HUES64 (cell line): Measurements from ENCODE around the gene MYO3B. TPM values are rescaled to one million over a fixed set of nuclear protein-coding genes. Genes with fewer than 3 reads are reported as not detected.

Source experiments
- H3K27ac ChIP-seq: 2 replicates; pipeline ENCODE4 v1.7.0; 2013; ENCODE audit warnings: low read depth, low read length, inconsistent platforms
- H3K27me3 ChIP-seq: 2 replicates; pipeline ENCODE4 v1.6.1; 2013; ENCODE audit warnings: mild to moderate bottlenecking, low read length; ENCODE audit not compliant: insufficient read depth
- H3K36me3 ChIP-seq: 2 replicates; pipeline ENCODE4 v1.6.1; 2013; ENCODE audit warnings: mild to moderate bottlenecking, low read length; ENCODE audit not compliant: insufficient read depth
- H3K4me1 ChIP-seq: 2 replicates; pipeline ENCODE4 v1.6.1; 2013; ENCODE audit warnings: mild to moderate bottlenecking, low read length, moderate library complexity; ENCODE audit not compliant: insufficient read depth
- H3K4me3 ChIP-seq: 2 replicates; pipeline ENCODE4 v1.5.1; 2013; ENCODE audit warnings: mild to moderate bottlenecking, low read length, moderate library complexity
- H3K9ac ChIP-seq: 2 replicates; pipeline ENCODE4 v1.6.1; 2013; ENCODE audit warnings: mild to moderate bottlenecking, low read depth, low read length
- H3K9me3 ChIP-seq: 2 replicates; pipeline ENCODE4 v1.6.1; 2013; ENCODE audit warnings: low read depth, low read length; ENCODE audit not compliant: insufficient read depth
- WGBS: fragments of 150-250, 120-280 bp; methylation state at CpG from one replicate; pipeline ENCODE4 v1.1.7; 2013; ENCODE audit warnings: missing lambda C conversion rate; 5-methylcytosine and 5-hydroxymethylcytosine counted together
- polyA plus RNA-seq, 2 experiments: library from polyadenylated mRNA; stranded (reverse); fragments of 50-300 nt; gene quantifications; one replicate each; pipeline ENCODE4 v1.2.3, GENCODE V29; 2013

Gene MYO3B, protein sequence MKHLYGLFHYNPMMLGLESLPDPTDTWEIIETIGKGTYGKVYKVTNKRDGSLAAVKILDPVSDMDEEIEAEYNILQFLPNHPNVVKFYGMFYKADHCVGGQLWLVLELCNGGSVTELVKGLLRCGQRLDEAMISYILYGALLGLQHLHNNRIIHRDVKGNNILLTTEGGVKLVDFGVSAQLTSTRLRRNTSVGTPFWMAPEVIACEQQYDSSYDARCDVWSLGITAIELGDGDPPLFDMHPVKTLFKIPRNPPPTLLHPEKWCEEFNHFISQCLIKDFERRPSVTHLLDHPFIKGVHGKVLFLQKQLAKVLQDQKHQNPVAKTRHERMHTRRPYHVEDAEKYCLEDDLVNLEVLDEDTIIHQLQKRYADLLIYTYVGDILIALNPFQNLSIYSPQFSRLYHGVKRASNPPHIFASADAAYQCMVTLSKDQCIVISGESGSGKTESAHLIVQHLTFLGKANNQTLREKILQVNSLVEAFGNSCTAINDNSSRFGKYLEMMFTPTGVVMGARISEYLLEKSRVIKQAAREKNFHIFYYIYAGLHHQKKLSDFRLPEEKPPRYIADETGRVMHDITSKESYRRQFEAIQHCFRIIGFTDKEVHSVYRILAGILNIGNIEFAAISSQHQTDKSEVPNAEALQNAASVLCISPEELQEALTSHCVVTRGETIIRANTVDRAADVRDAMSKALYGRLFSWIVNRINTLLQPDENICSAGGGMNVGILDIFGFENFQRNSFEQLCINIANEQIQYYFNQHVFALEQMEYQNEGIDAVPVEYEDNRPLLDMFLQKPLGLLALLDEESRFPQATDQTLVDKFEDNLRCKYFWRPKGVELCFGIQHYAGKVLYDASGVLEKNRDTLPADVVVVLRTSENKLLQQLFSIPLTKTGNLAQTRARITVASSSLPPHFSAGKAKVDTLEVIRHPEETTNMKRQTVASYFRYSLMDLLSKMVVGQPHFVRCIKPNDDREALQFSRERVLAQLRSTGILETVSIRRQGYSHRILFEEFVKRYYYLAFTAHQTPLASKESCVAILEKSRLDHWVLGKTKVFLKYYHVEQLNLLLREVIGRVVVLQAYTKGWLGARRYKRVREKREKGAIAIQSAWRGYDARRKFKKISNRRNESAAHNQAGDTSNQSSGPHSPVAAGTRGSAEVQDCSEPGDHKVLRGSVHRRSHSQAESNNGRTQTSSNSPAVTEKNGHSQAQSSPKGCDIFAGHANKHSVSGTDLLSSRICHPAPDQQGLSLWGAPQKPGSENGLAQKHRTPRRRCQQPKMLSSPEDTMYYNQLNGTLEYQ (N-terminal part only)
- polyA plus RNA-seq (2013, experiment 1 of 2) = 0.65 TPM
- polyA plus RNA-seq (2013, experiment 2 of 2) = 0.89 TPM

DNA sequence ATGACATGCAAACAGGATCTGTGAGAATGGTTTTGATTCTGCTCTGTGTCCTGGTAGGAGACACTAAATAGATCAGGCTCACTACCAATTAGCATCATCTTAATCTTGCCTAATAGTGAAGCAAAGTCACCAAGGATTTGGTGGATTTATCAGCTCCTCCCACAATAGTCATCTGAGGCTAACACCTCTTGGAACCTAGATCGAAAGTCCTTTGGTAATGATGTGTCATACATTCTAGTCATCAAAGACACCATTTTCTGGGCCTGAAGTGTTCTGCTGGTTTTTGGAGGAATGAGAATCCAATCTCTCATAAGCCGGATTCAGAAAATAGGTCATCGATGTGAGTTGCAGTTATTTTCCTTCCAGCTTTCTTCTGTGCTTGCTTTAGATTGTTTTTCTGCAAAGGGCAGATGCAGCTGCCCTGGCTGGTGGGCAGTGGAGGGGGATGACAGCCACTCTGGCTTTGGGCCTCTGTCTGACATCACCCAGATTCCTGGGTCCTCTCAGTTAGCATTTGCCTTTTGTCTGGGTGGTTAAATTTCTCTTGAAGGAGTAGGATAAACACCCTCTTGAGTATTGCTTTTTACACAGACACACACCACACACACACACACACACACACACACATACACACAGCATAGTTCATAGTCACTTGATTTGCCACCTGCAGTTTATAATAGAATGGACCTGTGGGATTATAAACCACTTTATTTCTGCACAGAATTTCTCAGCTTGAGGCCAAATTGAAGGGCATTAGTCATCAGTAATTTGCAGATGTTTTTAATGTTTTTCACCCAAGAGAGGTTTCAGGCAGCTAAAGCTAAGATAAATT lies at the start of gene MYO3B:
Gene MYO3B (plus strand): TSS at position 198 of the 832 bp plus-strand sequence. CDS start 141 bp downstream, at position 339.
- WGBS = 93% methylated on average over 2 of the region's 3 CpGs
- Histone ChIP-seq H3K27ac (no peak within 1 kb of the TSS), H3K36me3 (no peaks in the 10 kb centered on the region), H3K9me3 (no peaks in the 10 kb centered on the region), H3K4me3 (no peak within 1 kb of the TSS), H3K27me3 (no peaks in the 10 kb centered on the region), H3K4me1 (peaks cover 30% of the 10 kb centered on the region; the same call in 1 of the 2 replicates), H3K9ac (no peak within 1 kb of the TSS)

DNA sequence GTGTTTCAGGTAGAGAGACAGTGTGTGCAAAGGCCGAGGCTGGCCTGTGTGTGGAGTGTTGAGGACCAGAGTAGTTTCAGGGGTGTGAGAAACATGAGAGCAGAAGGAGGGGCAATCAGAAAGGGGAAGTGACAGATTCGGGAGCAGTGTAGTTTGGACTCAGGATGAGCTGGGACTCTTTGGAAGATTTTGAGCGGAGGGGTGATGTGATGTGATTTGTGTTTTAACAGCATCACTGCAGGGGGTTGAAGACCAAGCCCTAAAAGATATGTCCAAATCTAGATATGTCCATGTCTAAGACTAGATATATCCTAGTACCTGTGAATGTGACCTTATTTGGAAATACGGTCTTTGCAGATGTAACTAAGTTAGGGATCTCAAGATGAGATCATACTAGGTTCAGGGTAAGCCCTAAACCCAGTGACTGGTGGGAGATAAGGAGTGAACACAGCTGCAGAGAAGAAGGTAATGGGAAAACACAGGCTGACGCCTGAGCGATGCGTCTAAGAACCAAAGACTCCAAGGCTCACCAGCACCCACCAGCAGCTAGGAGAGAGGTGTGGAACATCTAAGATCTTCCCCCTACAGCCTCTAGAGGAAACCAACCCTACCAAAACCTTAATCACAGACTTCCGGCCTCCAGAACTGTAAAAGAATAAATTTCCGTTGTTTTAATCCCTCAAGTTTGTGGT lies 38.5 kb upstream of the MYO3B start:
- 90% methylated on average over 9 of the region's 9 CpGs for WGBS
- Histone ChIP-seq H3K4me3 (no peak overlapping the region), H3K27me3 (no peaks in the 10 kb centered on the region), H3K36me3 (no peaks in the 10 kb centered on the region), H3K9ac (no peak overlapping the region), H3K27ac (no peak overlapping the region), H3K4me1 (no peaks in the 10 kb centered on the region), H3K9me3 (no peaks in the 10 kb centered on the region)

DNA sequence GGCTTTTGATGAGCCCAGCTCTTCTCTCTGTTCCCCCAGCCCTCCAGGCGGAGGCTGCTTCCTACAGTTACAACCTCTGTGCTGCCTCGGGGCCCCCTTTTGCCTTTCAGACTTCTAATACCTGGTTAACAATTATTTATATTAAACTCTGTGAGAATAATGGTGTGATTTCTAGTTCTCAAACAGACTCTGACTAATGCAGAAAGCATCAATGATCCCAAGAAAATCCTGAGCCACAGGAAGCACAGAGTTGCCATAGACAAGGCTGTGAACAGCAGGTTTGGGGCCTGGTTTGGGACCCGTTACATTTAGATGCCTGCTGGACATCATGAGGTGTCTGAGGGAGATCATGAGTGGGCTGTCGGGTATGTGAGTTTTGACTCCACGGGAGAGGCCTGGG lies 37.4 kb upstream of the MYO3B start:
- Histone ChIP-seq H3K9ac (no peak overlapping the region), H3K36me3 (no peaks in the 10 kb centered on the region), H3K4me1 (peaks cover 2% of the 10 kb centered on the region; the same call in 1 of the 2 replicates), H3K9me3 (no peaks in the 10 kb centered on the region), H3K27me3 (no peaks in the 10 kb centered on the region), H3K4me3 (no peak overlapping the region), H3K27ac (no peak overlapping the region)
- 97% methylated on average over 4 of the region's 5 CpGs for WGBS

DNA sequence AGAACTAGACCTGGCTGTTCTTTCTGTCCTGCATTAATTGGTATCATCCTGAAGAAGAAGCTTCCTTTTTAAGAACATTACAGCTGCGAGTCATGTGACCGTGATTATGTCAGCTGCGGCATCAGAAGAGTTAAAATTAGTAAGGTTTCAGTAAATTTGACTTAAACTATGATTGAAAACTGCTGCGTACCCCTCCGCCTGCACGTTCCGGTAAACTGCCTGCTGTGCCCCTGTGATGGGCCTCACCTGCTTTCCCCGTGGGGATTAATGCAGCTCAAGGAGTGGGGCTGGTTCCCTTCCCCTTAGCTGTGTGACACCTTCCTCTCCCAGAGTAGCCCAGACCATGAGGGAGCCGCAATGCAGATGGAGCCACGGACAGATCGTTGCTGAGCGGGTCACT lies 36.1 kb upstream of the MYO3B start:
- Histone ChIP-seq H3K9me3 (no peaks in the 10 kb centered on the region), H3K4me3 (no peak overlapping the region), H3K4me1 (peaks cover 6% of the 10 kb centered on the region; the same call in 1 of the 2 replicates), H3K27me3 (no peaks in the 10 kb centered on the region), H3K9ac (no peak overlapping the region), H3K27ac (no peak overlapping the region), H3K36me3 (no peaks in the 10 kb centered on the region)
- WGBS = 90% methylated on average over 12 of the region's 12 CpGs

DNA sequence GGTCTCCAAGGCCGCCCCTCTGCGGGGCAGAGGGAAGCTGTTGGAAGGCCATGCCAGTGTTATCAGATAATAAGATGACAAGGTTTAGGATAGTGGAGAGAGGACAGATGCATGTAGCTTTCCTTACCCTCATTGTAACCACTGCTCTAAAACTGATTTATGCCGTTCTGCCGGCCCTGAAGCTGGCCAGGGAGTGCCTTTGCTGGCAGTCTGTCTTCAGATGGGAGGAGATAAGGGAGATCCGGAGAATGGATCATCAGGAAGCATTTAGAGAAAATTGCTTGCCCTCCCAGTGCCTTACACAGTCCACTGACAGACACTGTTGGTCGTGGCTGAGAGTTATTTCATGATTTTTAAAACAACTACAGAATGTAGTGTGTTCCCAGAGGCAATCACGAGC lies 35.4 kb upstream of the MYO3B start:
- 79% methylated on average over 7 of the region's 7 CpGs for WGBS
- no peak overlapping the region for H3K27ac ChIP-seq
- H3K4me3 ChIP-seq = no peak overlapping the region
- H3K36me3 ChIP-seq = no peaks in the 10 kb centered on the region
- no peaks in the 10 kb centered on the region for H3K9me3 ChIP-seq
- no peak overlapping the region for H3K9ac ChIP-seq
- H3K27me3 ChIP-seq = no peaks in the 10 kb centered on the region
- H3K4me1 ChIP-seq = peaks cover 6% of the 10 kb centered on the region; the same call in 1 of the 2 replicates

DNA sequence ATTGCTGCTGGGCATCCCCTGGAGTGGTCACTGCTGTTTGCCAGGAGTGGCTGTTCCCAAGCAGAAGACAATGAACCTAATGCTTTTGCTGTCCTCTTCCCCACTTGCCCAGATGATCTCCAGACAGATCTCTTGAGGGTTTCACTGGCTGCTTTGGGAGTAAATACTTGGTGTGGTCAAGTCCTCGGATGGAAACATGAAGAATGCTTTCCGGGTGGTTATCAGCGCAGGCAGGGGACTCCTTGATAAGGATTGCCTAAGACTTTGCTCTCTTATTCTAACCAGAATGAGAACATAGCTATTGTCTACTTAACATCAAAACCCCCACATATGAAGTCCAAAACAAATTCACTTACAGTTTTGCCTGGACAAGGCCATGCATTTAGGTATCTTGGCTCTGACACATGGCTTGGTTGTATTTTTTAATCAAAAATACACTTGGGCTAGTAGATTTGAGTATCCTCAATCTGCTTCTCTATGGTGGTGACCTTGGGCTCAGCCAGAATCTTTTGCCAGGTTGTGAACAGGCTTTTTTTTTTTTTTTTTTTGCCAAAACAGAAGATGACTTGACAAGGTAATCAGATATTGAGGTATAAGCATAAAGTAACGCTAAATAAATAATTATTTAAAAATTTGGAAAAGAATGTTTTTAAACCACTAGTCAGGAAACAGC lies 34.8 kb upstream of the MYO3B start:
- Histone ChIP-seq H3K4me3 (no peak overlapping the region), H3K36me3 (no peaks in the 10 kb centered on the region), H3K4me1 (peaks cover 6% of the 10 kb centered on the region; the same call in 1 of the 2 replicates), H3K9me3 (no peaks in the 10 kb centered on the region), H3K27me3 (no peaks in the 10 kb centered on the region), H3K9ac (no peak overlapping the region), H3K27ac (no peak overlapping the region)
- 86% methylated on average over 4 of the region's 4 CpGs for WGBS

DNA sequence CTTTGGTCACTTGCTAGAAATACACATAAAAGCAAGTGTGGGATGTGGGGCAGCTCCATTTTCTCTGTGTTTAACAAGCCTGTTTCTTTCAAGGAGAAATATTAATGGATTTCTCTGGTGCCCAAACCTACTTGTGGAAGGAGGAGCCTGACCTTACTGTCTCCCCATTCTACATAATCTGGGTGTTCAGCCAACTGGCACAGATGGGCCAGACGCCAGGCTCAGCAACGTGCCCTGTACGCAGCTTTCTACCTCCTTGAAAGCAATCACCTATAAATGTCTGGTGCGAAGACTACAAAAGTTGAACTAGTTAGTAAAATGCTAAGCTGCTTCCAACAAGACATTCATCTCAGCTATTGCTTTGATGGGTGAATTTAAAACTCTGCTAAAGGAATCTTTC lies 33.2 kb upstream of the MYO3B start:
- H3K27ac ChIP-seq = no peak overlapping the region
- H3K4me3 ChIP-seq = no peak overlapping the region
- no peaks in the 10 kb centered on the region for H3K36me3 ChIP-seq
- no peak overlapping the region for H3K9ac ChIP-seq
- no peaks in the 10 kb centered on the region for H3K27me3 ChIP-seq
- no peaks in the 10 kb centered on the region for H3K9me3 ChIP-seq
- 98% methylated on average over 4 of the region's 4 CpGs for WGBS
- peaks cover 6% of the 10 kb centered on the region; the same call in 1 of the 2 replicates for H3K4me1 ChIP-seq

DNA sequence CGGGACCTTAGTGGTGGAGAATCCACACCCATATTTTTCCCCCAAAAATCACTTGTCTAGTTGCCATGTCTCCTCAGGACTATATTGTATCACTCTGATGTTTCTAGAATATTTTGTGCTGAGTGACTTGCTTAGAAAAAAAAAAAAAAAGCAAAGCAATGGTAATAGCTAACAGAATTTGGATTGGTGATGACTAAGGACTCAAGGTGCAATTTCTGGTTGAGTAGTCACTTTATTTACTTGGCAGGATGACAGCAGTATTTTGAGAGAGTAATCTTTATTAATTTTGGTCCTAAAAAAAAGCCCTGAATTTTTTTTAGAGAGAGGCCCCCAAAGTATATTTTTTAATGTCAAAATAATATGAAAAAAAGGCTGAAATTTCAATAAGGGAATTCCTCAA lies 32.8 kb upstream of the MYO3B start:
- H3K27me3 ChIP-seq = no peaks in the 10 kb centered on the region
- no peak overlapping the region for H3K4me3 ChIP-seq
- H3K27ac ChIP-seq = no peak overlapping the region
- H3K36me3 ChIP-seq = no peaks in the 10 kb centered on the region
- 100% methylated on average over 1 of the region's 1 CpG for WGBS
- no peaks in the 10 kb centered on the region for H3K9me3 ChIP-seq
- H3K9ac ChIP-seq = no peak overlapping the region
- H3K4me1 ChIP-seq = peaks cover 6% of the 10 kb centered on the region; the same call in 1 of the 2 replicates

DNA sequence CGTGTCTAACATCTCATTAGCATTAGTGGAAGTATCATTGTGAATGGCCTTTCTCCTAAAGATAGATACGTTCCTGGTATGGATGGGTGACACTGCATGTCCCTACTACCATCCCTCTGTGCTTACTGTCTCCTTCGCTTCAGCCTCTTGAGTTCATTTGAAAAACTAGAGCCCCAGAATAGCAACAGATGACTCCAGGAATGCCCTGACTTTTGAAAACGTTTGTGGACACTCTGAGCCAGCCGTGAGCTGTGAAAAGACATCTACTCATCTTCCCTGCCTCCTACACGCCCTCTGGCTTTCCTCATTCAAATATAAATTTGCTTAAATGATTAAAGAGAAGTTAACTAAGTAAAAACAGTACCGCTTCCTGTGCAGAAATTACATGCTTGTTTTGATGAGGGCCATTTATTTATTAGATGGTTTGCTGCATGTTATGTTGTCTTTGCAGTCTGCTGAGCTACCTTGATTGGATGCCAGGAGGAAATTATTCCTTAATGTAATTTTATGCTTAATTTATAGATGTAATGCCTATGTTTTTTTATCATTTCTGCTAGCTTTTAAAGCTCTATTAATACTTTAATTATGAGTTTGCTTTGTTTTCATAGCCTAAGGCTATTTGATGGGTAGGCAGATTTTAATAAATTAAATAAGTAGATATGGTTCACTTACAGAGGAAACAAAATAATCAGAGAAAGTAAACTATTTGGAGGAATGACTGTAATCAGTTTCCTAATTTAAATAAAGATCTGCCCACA lies 32.1 kb upstream of the MYO3B start:
- H3K4me3 ChIP-seq = no peak overlapping the region
- H3K9me3 ChIP-seq = no peaks in the 10 kb centered on the region
- H3K36me3 ChIP-seq = no peaks in the 10 kb centered on the region
- H3K27ac ChIP-seq = no peak overlapping the region
- no peaks in the 10 kb centered on the region for H3K27me3 ChIP-seq
- 85% methylated on average over 6 of the region's 7 CpGs for WGBS
- H3K4me1 ChIP-seq = peaks cover 6% of the 10 kb centered on the region; the same call in 1 of the 2 replicates
- no peak overlapping the region for H3K9ac ChIP-seq
